HEK293 (cell line): ENCODE measurements around the gene CD69.

Source experiments
- CTCF ChIA-PET: fragments of 350-600 bp; formaldehyde crosslinking; extraction: SDS; loops from one replicate; lab custom pipeline; 2021; ENCODE audit warnings: antibody characterized with exemption; lab: Yijun Ruan, JAX
- POLR2A ChIA-PET: fragments of 300-600 bp; formaldehyde crosslinking; extraction: SDS; loops from one replicate; lab custom pipeline; 2020; ENCODE audit warnings: antibody characterized with exemption, inconsistent platforms; lab: Yijun Ruan, JAX
- H3K27ac ChIP-seq: fragments of 200-500 bp; sonication (Bioruptor generic); 2 replicates; pipeline ENCODE4 v1.5.1; 2014; ENCODE audit warnings: low read depth, low read length, control low read depth, inconsistent platforms; ENCODE audit errors: extremely low read depth
- H3K36me3 ChIP-seq, 2 experiments: fragments of 200-500 bp in 1 of 2; sonication (Bioruptor generic) in 1 of 2; 1 replicate in 1 of 2; 2 replicates in 1 of 2; pipeline ENCODE4 v1.5.1; 2014 to 2017; ENCODE audit warnings: inconsistent platforms in 2 of 2, low read length in 2 of 2; ENCODE audit not compliant: control insufficient read depth in 2 of 2, insufficient read depth in 1 of 2
- H3K4me1 ChIP-seq: fragments of 200-500 bp; sonication (Bioruptor generic); 2 replicates; pipeline ENCODE4 v1.5.1; 2014; ENCODE audit warnings: mild to moderate bottlenecking, low read length, inconsistent platforms; ENCODE audit not compliant: control insufficient read depth, insufficient read depth
- H3K4me3 ChIP-seq: 2 replicates; pipeline ENCODE4 v1.5.1; 2011; ENCODE audit warnings: low read depth, mild to moderate bottlenecking, control low read depth, low read length, moderate library complexity
- H3K9me3 ChIP-seq: fragments of 200-500 bp; sonication (Bioruptor generic); 2 replicates; pipeline ENCODE4 v1.5.1; 2014; ENCODE audit warnings: low read depth, low read length, inconsistent platforms; ENCODE audit not compliant: control insufficient read depth, insufficient read depth
- KLF9 ChIP-seq: fragments of 450-650 bp; formaldehyde crosslinking; IDR thresholded peaks from 2 replicates; pipeline ENCODE4 v1.5.1; 2016; ENCODE audit warnings: missing biosample characterization, missing genetic modification characterization, low read depth
- PRDM1 ChIP-seq: fragments of 450-650 bp; formaldehyde crosslinking; IDR thresholded peaks from 2 replicates; pipeline ENCODE4; 2016; ENCODE audit warnings: missing biosample characterization, missing genetic modification characterization
- RBAK ChIP-seq: fragments of 450-650 bp; formaldehyde crosslinking; IDR thresholded peaks from 2 replicates; pipeline ENCODE4 v1.5.1; 2016; ENCODE audit warnings: missing biosample characterization, missing genetic modification characterization
- SETDB1 ChIP-seq: IDR thresholded peaks from one replicate; pipeline ENCODE4 v1.6.1; 2017; ENCODE audit warnings: mild to moderate bottlenecking, low read length, moderate library complexity, mixed read lengths; ENCODE audit not compliant: insufficient read length
- ZBTB21 ChIP-seq: fragments of 450-650 bp; formaldehyde crosslinking; IDR thresholded peaks from 2 replicates; pipeline ENCODE4 v1.5.1; 2017; ENCODE audit warnings: missing biosample characterization, missing genetic modification characterization
- ZFP3 ChIP-seq: fragments of 450-650 bp; formaldehyde crosslinking; IDR thresholded peaks from 2 replicates; pipeline ENCODE4 v1.5.1; 2016; ENCODE audit warnings: low read depth, missing biosample characterization, missing genetic modification characterization
- ZIC2 ChIP-seq: fragments of 450-650 bp; formaldehyde crosslinking; IDR thresholded peaks from 2 replicates; pipeline ENCODE4 v1.5.1; 2016; ENCODE audit warnings: missing biosample characterization, missing genetic modification characterization
- ZNF112 ChIP-seq: fragments of 450-650 bp; formaldehyde crosslinking; IDR thresholded peaks from 2 replicates; pipeline ENCODE4 v1.5.0; 2017; ENCODE audit warnings: missing biosample characterization, missing genetic modification characterization
- ZNF138 ChIP-seq: fragments of 450-650 bp; formaldehyde crosslinking; IDR thresholded peaks from 2 replicates; pipeline ENCODE4 v1.5.1; 2016; ENCODE audit warnings: missing biosample characterization, missing genetic modification characterization, borderline replicate concordance
- ZNF174 ChIP-seq: fragments of 450-650 bp; formaldehyde crosslinking; IDR thresholded peaks from 2 replicates; pipeline ENCODE4 v1.5.0; 2017; ENCODE audit warnings: missing biosample characterization, mild to moderate bottlenecking, missing genetic modification characterization
- ZNF19 ChIP-seq: fragments of 450-650 bp; formaldehyde crosslinking; IDR thresholded peaks from 2 replicates; pipeline ENCODE4; 2016; ENCODE audit warnings: missing biosample characterization, missing genetic modification characterization, low read depth
- ZNF2 ChIP-seq: fragments of 450-650 bp; formaldehyde crosslinking; IDR thresholded peaks from 2 replicates; pipeline ENCODE4 v1.5.1; 2016; ENCODE audit warnings: missing biosample characterization, missing genetic modification characterization
- ZNF211 ChIP-seq: fragments of 450-650 bp; formaldehyde crosslinking; IDR thresholded peaks from 2 replicates; pipeline ENCODE4 v1.5.1; 2016; ENCODE audit warnings: low read depth, missing biosample characterization, missing genetic modification characterization
- ZNF223 ChIP-seq: fragments of 450-650 bp; formaldehyde crosslinking; IDR thresholded peaks from 2 replicates; pipeline ENCODE4 v1.5.1; 2016; ENCODE audit warnings: missing biosample characterization, missing genetic modification characterization
- ZNF239 ChIP-seq: fragments of 450-650 bp; formaldehyde crosslinking; IDR thresholded peaks from 2 replicates; pipeline ENCODE4 v1.5.1; 2016; ENCODE audit warnings: missing biosample characterization, missing genetic modification characterization
- ZNF311 ChIP-seq: fragments of 450-650 bp; formaldehyde crosslinking; IDR thresholded peaks from 2 replicates; pipeline ENCODE4 v1.5.1; 2017; ENCODE audit warnings: missing biosample characterization, missing genetic modification characterization, borderline replicate concordance
- ZNF335 ChIP-seq: fragments of 450-650 bp; formaldehyde crosslinking; conservative IDR thresholded peaks from 2 replicates; pipeline ENCODE4 v1.5.1; 2016; ENCODE audit warnings: missing biosample characterization, missing genetic modification characterization
- ZNF544 ChIP-seq: fragments of 450-650 bp; formaldehyde crosslinking; IDR thresholded peaks from 2 replicates; pipeline ENCODE4 v1.5.0; 2017; ENCODE audit warnings: missing biosample characterization, missing genetic modification characterization
- ZNF621 ChIP-seq: fragments of 450-650 bp; formaldehyde crosslinking; IDR thresholded peaks from 2 replicates; pipeline ENCODE4 v1.5.1; 2017; ENCODE audit warnings: missing biosample characterization, missing genetic modification characterization
- ZNF654 ChIP-seq: fragments of 450-650 bp; formaldehyde crosslinking; IDR thresholded peaks from 2 replicates; pipeline ENCODE4 v1.5.1; 2016; ENCODE audit warnings: low read depth, missing biosample characterization, missing genetic modification characterization
- ZNF670 ChIP-seq: fragments of 450-650 bp; formaldehyde crosslinking; IDR thresholded peaks from 2 replicates; pipeline ENCODE4 v1.5.1; 2016; ENCODE audit warnings: missing biosample characterization, missing genetic modification characterization, low read depth
- ZNF707 ChIP-seq: fragments of 450-650 bp; formaldehyde crosslinking; IDR thresholded peaks from 2 replicates; pipeline ENCODE4 v1.5.1; 2016; ENCODE audit warnings: missing biosample characterization, missing genetic modification characterization
- ZNF747 ChIP-seq: fragments of 450-650 bp; formaldehyde crosslinking; IDR thresholded peaks from 2 replicates; pipeline ENCODE4 v1.5.1; 2016; ENCODE audit warnings: missing biosample characterization, missing genetic modification characterization
- ZSCAN23 ChIP-seq: fragments of 450-650 bp; formaldehyde crosslinking; IDR thresholded peaks from 2 replicates; pipeline ENCODE4 v1.5.1; 2016; ENCODE audit warnings: missing biosample characterization, missing genetic modification characterization
- TF ChIP-seq, protein P1 (sequence below): fragments of 450-650 bp; formaldehyde crosslinking; IDR thresholded peaks from 2 replicates; pipeline ENCODE4 v1.5.1; 2017; ENCODE audit warnings: missing biosample characterization, missing genetic modification characterization
- TF ChIP-seq, protein P2 (sequence below): fragments of 450-650 bp; formaldehyde crosslinking; IDR thresholded peaks from 2 replicates; pipeline ENCODE4 v1.5.1; 2016; ENCODE audit warnings: missing biosample characterization, missing genetic modification characterization
- TF ChIP-seq, protein P3 (sequence below): fragments of 450-650 bp; formaldehyde crosslinking; conservative IDR thresholded peaks from 2 replicates; pipeline ENCODE4 v1.5.1; 2016; ENCODE audit warnings: low read depth, missing biosample characterization, missing genetic modification characterization

The CD69 gene

DNA sequence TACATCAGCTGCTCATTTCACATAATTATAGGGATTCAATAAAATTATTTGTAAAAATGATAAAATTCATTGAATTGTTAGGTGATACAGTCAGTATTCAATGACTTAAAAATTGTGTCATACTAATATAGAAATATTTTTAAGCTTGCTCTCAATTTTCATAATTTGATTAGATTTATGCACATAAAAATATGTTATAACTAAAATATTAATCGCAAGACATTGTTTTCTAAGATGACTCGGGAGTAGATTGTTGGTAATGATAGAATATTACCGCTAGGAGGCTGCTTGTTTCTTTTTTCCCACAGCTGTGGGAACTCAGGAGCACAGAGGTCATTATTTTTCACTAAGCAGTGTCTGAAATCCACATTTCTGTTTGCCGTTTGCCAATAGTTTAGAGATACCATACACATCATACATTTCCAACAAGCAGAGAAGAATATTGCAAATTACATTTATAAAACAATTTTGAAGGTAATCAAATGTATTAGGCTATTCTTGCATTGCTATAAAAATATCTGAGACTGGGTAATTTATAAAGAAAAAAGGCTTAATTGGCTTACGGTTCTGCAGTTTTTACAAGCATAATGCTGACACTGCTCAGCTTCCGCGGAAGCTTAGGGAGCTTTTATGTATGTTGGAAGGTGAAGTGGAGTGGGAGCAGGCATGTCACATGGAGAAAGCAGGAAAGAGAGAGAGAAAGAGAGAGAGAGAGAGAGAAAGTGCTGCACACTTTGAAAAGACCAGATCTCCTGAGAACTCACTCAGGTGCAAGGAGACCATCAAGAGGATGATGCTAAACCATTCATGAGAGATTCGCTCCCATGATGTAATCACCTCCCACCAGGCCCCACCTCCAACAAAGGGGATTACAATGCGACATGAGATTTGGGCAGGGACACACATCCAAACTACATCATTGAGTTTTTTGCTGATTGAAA is 9.2 kb downstream of the CD69 start (continued):
- TF ChIP-seq ZNF670 (tag by site-specific recombination) (no peak), PRDM1 (peak; percentile 45; the same call in 1 of the 2 replicates), KLF9 (tag by site-specific recombination) (no peak), ZNF654 (no peak)

DNA sequence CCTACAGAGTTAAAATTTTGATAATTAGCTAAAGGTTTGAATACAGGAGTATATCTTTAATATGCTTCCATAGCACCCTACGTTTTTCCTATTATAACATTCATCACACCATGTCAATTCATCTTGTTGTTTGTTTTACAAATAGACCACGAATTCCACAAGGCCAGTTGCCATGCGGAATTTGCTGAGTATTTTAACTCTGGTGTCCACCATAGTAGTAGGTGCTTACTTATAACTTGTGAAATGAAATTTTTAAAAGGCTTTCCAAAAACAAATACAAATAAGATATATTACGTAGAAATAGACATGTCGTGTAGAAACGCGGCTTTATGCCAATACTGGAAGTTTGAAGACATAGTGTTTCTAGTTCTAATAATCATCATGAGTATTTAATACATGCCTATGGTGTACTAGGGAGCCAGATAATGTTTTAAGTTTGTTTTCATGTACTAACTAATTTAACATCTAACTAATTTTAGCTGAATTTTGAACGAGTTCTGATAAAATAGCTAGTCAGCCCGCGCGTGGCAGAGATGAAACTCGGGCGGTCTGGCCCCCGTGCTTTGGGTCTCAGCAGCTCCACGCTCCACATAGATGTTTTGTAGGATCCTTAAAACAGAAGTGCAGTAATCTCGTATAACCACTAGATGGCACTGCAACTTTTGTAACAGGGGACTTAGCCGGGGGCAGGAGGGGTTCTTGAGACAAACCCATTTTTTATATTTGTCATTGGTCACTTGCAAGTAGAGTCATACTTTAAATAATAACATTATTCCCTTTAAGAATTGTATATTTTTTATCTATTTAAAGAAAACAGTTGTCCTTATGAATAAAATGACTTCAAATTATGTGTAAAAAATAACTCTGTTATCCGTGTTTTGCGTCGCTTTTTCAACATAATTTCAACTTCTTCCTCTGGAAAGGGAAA is 10.2 kb downstream of the CD69 start:
- Histone ChIP-seq H3K4me3 (no peak overlapping the region), H3K4me1 (no peaks in the 10 kb centered on the region), H3K9me3 (no peaks in the 10 kb centered on the region), H3K27ac (no peak overlapping the region), H3K36me3 (no peaks in the 10 kb centered on the region)
- POLR2A ChIA-PET = no interaction called here
- CTCF ChIA-PET = interaction anchor here (0.6 to 6.4 kb wide), 57 partner anchors 9 to 909 kb away, joined by 3 to 99 read pairs (median 4); partner anchors contain the start of genes CD69, CLEC12B, CLEC2A and CLEC7A
- TF ChIP-seq ZFP3 (tag by site-specific recombination) (no peak), ZNF211 (no peak), ZNF707 (no peak), ZNF335 (tag by site-specific recombination) (0 out of 2 replicates have a peak, but pooled peaks have one; percentile 24), RBAK (no peak), ZNF138 (tag by site-specific recombination) (no peak), ZNF654 (peak; percentile 89), KLF9 (tag by site-specific recombination) (no peak), ZIC2 (tag by site-specific recombination) (no peak), ZNF239 (tag by site-specific recombination) (no peak), ZNF19 (tag by site-specific recombination) (no peak), ZNF112 (tag by site-specific recombination) (no peak), SETDB1 (no peak), ZNF174 (tag by site-specific recombination) (no peak), ZNF223 (tag by site-specific recombination) (no peak), ZNF621 (tag by site-specific recombination) (no peak), ZNF747 (tag by site-specific recombination) (no peak), ZNF2 (peak; percentile 32; the same call in 1 of the 2 replicates), ZSCAN23 (tag by site-specific recombination) (no peak), ZNF544 (tag by site-specific recombination) (no peak), ZBTB21 (no peak), ZNF311 (tag by site-specific recombination) (no peak)
- TF ChIP-seq, protein P1, sequence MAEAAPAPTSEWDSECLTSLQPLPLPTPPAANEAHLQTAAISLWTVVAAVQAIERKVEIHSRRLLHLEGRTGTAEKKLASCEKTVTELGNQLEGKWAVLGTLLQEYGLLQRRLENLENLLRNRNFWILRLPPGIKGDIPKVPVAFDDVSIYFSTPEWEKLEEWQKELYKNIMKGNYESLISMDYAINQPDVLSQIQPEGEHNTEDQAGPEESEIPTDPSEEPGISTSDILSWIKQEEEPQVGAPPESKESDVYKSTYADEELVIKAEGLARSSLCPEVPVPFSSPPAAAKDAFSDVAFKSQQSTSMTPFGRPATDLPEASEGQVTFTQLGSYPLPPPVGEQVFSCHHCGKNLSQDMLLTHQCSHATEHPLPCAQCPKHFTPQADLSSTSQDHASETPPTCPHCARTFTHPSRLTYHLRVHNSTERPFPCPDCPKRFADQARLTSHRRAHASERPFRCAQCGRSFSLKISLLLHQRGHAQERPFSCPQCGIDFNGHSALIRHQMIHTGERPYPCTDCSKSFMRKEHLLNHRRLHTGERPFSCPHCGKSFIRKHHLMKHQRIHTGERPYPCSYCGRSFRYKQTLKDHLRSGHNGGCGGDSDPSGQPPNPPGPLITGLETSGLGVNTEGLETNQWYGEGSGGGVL (tag by site-specific recombination) = no peak
- TF ChIP-seq, protein P2, sequence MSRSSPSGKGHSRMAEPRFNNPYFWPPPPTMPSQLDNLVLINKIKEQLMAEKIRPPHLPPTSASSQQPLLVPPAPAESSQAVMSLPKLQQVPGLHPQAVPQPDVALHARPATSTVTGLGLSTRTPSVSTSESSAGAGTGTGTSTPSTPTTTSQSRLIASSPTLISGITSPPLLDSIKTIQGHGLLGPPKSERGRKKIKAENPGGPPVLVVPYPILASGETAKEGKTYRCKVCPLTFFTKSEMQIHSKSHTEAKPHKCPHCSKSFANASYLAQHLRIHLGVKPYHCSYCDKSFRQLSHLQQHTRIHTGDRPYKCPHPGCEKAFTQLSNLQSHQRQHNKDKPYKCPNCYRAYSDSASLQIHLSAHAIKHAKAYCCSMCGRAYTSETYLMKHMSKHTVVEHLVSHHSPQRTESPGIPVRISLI = 0 out of 2 replicates have a peak, but pooled peaks have one; percentile 37
- TF ChIP-seq, protein P3, sequence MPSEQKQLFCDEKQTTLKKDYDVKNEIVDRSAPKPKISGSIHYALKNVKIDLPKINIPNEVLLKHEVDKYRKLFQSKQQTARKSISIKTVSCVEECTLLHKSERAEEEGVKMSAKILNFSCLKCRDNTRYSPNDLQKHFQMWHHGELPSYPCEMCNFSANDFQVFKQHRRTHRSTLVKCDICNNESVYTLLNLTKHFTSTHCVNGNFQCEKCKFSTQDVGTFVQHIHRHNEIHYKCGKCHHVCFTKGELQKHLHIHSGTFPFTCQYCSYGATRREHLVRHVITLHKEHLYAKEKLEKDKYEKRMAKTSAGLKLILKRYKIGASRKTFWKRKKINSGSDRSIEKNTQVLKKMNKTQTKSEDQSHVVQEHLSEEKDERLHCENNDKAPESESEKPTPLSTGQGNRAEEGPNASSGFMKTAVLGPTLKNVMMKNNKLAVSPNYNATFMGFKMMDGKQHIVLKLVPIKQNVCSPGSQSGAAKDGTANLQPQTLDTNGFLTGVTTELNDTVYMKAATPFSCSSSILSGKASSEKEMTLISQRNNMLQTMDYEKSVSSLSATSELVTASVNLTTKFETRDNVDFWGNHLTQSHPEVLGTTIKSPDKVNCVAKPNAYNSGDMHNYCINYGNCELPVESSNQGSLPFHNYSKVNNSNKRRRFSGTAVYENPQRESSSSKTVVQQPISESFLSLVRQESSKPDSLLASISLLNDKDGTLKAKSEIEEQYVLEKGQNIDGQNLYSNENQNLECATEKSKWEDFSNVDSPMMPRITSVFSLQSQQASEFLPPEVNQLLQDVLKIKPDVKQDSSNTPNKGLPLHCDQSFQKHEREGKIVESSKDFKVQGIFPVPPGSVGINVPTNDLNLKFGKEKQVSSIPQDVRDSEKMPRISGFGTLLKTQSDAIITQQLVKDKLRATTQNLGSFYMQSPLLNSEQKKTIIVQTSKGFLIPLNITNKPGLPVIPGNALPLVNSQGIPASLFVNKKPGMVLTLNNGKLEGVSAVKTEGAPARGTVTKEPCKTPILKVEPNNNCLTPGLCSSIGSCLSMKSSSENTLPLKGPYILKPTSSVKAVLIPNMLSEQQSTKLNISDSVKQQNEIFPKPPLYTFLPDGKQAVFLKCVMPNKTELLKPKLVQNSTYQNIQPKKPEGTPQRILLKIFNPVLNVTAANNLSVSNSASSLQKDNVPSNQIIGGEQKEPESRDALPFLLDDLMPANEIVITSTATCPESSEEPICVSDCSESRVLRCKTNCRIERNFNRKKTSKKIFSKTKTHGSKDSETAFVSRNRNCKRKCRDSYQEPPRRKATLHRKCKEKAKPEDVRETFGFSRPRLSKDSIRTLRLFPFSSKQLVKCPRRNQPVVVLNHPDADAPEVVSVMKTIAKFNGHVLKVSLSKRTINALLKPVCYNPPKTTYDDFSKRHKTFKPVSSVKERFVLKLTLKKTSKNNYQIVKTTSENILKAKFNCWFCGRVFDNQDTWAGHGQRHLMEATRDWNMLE (tag by site-specific recombination) = no peak
